H1 (cell line): ENCODE results near the gene RAB3IL1. TPM values are rescaled to one million over a fixed set of nuclear protein-coding genes. Genes with fewer than 3 reads are reported as not detected.

Experiments
- CTCF ChIA-PET: fragments of 300-600 bp; sonication (Branson Sonifier 250); formaldehyde crosslinking; loops from one replicate; lab custom pipeline; 2021; ENCODE audit not compliant: partially characterized antibody; lab: Charles Lee
- POLR2A ChIA-PET: fragments of 300-600 bp; sonication (Branson Sonifier 250); formaldehyde crosslinking; loops from one replicate; lab custom pipeline; 2021; ENCODE audit warnings: inconsistent platforms; ENCODE audit not compliant: partially characterized antibody; lab: Charles Lee
- DNase-seq, 2 experiments: peaks; one replicate each; pipeline versions ENCODE4 v3.0.0 to v3.0.0-alpha.2; 2010 to 2022; ENCODE audit warnings: low spot score in 2 of 2, low read depth in 1 of 2, mixed read lengths in 1 of 2
- FAIRE-seq: peaks from 2 replicates; lab custom pipeline; 2011; peaks lifted over from hg19 to GRCh38; lab: Jason Lieb, UNC
- H2AFZ ChIP-seq: 2 replicates; pipeline ENCODE4 v1.8.1; 2012; ENCODE audit warnings: low read length, inconsistent platforms
- H2AK5ac ChIP-seq: 2 replicates; pipeline ENCODE4 v1.6.1; 2013; ENCODE audit warnings: low read depth, low read length
- H2BK120ac ChIP-seq: replicated peaks from 2 replicates; pipeline ENCODE3; 2013; ENCODE audit warnings: low read depth, low read length, inconsistent platforms
- H2BK12ac ChIP-seq: 2 replicates; pipeline ENCODE4 v1.6.1; 2013; ENCODE audit warnings: low read depth, low read length
- H2BK15ac ChIP-seq: 2 replicates; pipeline ENCODE4 v1.6.1; 2013; ENCODE audit warnings: low read length
- H2BK20ac ChIP-seq: 2 replicates; pipeline ENCODE4 v1.6.1; 2013; ENCODE audit warnings: low read length
- H2BK5ac ChIP-seq: 2 replicates; pipeline ENCODE4 v1.6.1; 2013; ENCODE audit warnings: low read depth, low read length
- H3K14ac ChIP-seq: 2 replicates; pipeline ENCODE4 v1.6.1; 2013; ENCODE audit warnings: inconsistent platforms; ENCODE audit not compliant: insufficient read length
- H3K18ac ChIP-seq: 2 replicates; pipeline ENCODE4 v1.6.1; 2013; ENCODE audit warnings: low read length; ENCODE audit errors: extremely low read depth
- H3K23ac ChIP-seq: 2 replicates; pipeline ENCODE4 v1.6.1; 2013; ENCODE audit warnings: inconsistent platforms; ENCODE audit not compliant: insufficient read length
- H3K23me2 ChIP-seq: 2 replicates; pipeline ENCODE4 v1.6.1; 2013; ENCODE audit warnings: low read depth, low read length
- H3K27ac ChIP-seq: 2 replicates; pipeline ENCODE4 v1.6.1; 2011; ENCODE audit warnings: low read depth, low read length, inconsistent platforms
- H3K27me3 ChIP-seq, 4 experiments: replicated peaks in 1 of 4; 1 replicate in 1 of 4; 2 replicates in 3 of 4; pipeline versions ENCODE4 v1.6.1 to v1.8.1; 2011 to 2013; ENCODE audit warnings: low read length in 3 of 4, mild to moderate bottlenecking in 3 of 4, inconsistent platforms in 2 of 4, mixed read lengths in 2 of 4, moderate library complexity in 1 of 4; ENCODE audit not compliant: control insufficient read depth in 3 of 4, insufficient read depth in 3 of 4; ENCODE audit errors: extremely low read depth in 1 of 4
- H3K36me3 ChIP-seq, 4 experiments: 2 replicates each; pipeline versions ENCODE4 v1.6.1 to v1.8.1; 2011 to 2013; ENCODE audit warnings: mild to moderate bottlenecking in 4 of 4, low read length in 3 of 4, moderate library complexity in 2 of 4, control low read depth in 1 of 4, inconsistent platforms in 1 of 4; ENCODE audit not compliant: insufficient read depth in 4 of 4, control insufficient read depth in 2 of 4
- H3K4ac ChIP-seq: replicated peaks from 2 replicates; pipeline ENCODE3; 2013; ENCODE audit warnings: low read length, low read depth, mixed read lengths, inconsistent platforms; ENCODE audit not compliant: insufficient read length
- H3K4me1 ChIP-seq, 4 experiments: replicated peaks in 1 of 4; 1 replicate in 1 of 4; 2 replicates in 3 of 4; pipeline versions ENCODE4 v1.6.1 to v1.8.1; 2011 to 2013; ENCODE audit warnings: low read length in 3 of 4, inconsistent platforms in 2 of 4, mixed read lengths in 1 of 4; ENCODE audit not compliant: insufficient read depth in 4 of 4, control insufficient read depth in 3 of 4
- H3K4me2 ChIP-seq, 2 experiments: 2 replicates each; pipeline versions ENCODE4 v1.6.1 to v1.8.1; 2011 to 2013; ENCODE audit warnings: low read depth in 2 of 2, low read length in 2 of 2, control low read depth in 1 of 2, inconsistent platforms in 1 of 2, mild to moderate bottlenecking in 1 of 2; ENCODE audit not compliant: insufficient read depth in 1 of 2
- H3K4me3 ChIP-seq, 4 experiments: fragments of 200-600, 300-600 bp in 1 of 4; sonication (generic), shearing (Covaris generic), sonication (Bioruptor Twin) in 1 of 4; 2 replicates each; pipeline versions ENCODE4 v1.5.1 to v1.8.1; 2011 to 2016; ENCODE audit warnings: low read length in 4 of 4, low read depth in 3 of 4, control low read depth in 2 of 4, inconsistent platforms in 2 of 4, mild to moderate bottlenecking in 2 of 4, mixed read lengths in 1 of 4, moderate library complexity in 1 of 4; ENCODE audit not compliant: insufficient read depth in 2 of 4; ENCODE audit errors: extremely low read depth in 1 of 4
- H3K56ac ChIP-seq: replicated peaks from 2 replicates; pipeline ENCODE3; 2013; ENCODE audit warnings: low read depth, mild to moderate bottlenecking, mixed read lengths, low read length, inconsistent platforms; ENCODE audit not compliant: insufficient read length
- H3K79me1 ChIP-seq: 2 replicates; pipeline ENCODE4 v1.6.1; 2013; ENCODE audit warnings: low read depth, low read length, control low read depth
- H3K79me2 ChIP-seq, 2 experiments: 2 replicates each; pipeline versions ENCODE4 v1.6.1 to v1.8.1; 2012 to 2013; ENCODE audit warnings: low read length in 2 of 2, mild to moderate bottlenecking in 2 of 2, inconsistent platforms in 1 of 2; ENCODE audit not compliant: insufficient read depth in 2 of 2, control insufficient read depth in 1 of 2
- H3K9ac ChIP-seq, 4 experiments: replicated peaks in 1 of 4; 1 replicate in 1 of 4; 2 replicates in 3 of 4; pipeline versions ENCODE4 v1.6.1 to v1.8.1; 2011 to 2013; ENCODE audit warnings: low read depth in 3 of 4, low read length in 3 of 4, control low read depth in 2 of 4, mild to moderate bottlenecking in 2 of 4, moderate library complexity in 2 of 4, inconsistent platforms in 1 of 4; ENCODE audit errors: extremely low read depth in 1 of 4
- H3K9me3 ChIP-seq, 2 experiments: 2 replicates each; pipeline versions ENCODE4 v1.6.1 to v1.8.1; 2012 to 2013; ENCODE audit warnings: mild to moderate bottlenecking in 2 of 2, moderate library complexity in 2 of 2, control low read depth in 1 of 2, inconsistent platforms in 1 of 2, low read depth in 1 of 2, low read length in 1 of 2, mixed read lengths in 1 of 2; ENCODE audit not compliant: insufficient read depth in 2 of 2
- H4K20me1 ChIP-seq, 2 experiments: replicated peaks in 1 of 2; 2 replicates each; pipeline versions ENCODE3 to v1.8.1; 2011 to 2013; ENCODE audit warnings: inconsistent platforms in 2 of 2, low read length in 2 of 2, mild to moderate bottlenecking in 1 of 2; ENCODE audit not compliant: insufficient read depth in 2 of 2, control insufficient read depth in 1 of 2
- H4K5ac ChIP-seq: 2 replicates; pipeline ENCODE4 v1.6.1; 2013; ENCODE audit warnings: low read length, low read depth, mixed read lengths, inconsistent platforms; ENCODE audit not compliant: insufficient read length
- H4K8ac ChIP-seq: 2 replicates; pipeline ENCODE4 v1.8.0; 2013; ENCODE audit warnings: mild to moderate bottlenecking, moderate library complexity, low read length, inconsistent platforms; ENCODE audit not compliant: insufficient read depth; ENCODE audit errors: extremely low read depth
- H4K91ac ChIP-seq: replicated peaks from 2 replicates; pipeline ENCODE3; 2013; ENCODE audit warnings: low read length, mixed read lengths, inconsistent platforms; ENCODE audit not compliant: insufficient read length
- ASH2L ChIP-seq: fragments of 200-600, 300-600 bp; sonication (generic); IDR thresholded peaks from one replicate; pipeline ENCODE4 v1.7.1; 2017; ENCODE audit warnings: low read length
- CHD1 ChIP-seq: IDR thresholded peaks from 2 replicates; pipeline ENCODE4 v1.6.1; 2012; ENCODE audit warnings: low read depth, low read length, improper control_type of control experiment
- KDM4A ChIP-seq: IDR thresholded peaks from one replicate; pipeline ENCODE4 v1.7.1; 2012; ENCODE audit warnings: low read depth, mild to moderate bottlenecking, moderate library complexity, low read length, inconsistent platforms; ENCODE audit not compliant: severe bottlenecking
- POLR2AphosphoS5 ChIP-seq: IDR thresholded peaks from 2 replicates; pipeline ENCODE4 v1.6.1; 2011; ENCODE audit warnings: low read depth, low read length
- SAP30 ChIP-seq: fragments of 300-600 bp; sonication (generic); IDR thresholded peaks from 2 replicates; pipeline ENCODE4 v1.7.1; 2012; ENCODE audit warnings: low read length, moderate library complexity, mild to moderate bottlenecking, inconsistent platforms; ENCODE audit not compliant: insufficient read depth, insufficient replicate concordance
- WGBS, 2 experiments: shearing (Covaris generic) in 1 of 2; methylation state at CpG; one replicate each; pipeline versions ENCODE4 v1.1.6 to v1.1.7; 2013 to 2015; ENCODE audit warnings: low lambda C conversion rate in 2 of 2, mixed read lengths in 2 of 2, inconsistent platforms in 1 of 2, low coverage in 1 of 2, missing lambda C conversion rate in 1 of 2; ENCODE audit not compliant: insufficient replicate concordance in 2 of 2, insufficient coverage in 1 of 2, insufficient read length in 1 of 2; ENCODE audit errors: extremely low coverage in 1 of 2, missing lambda C conversion rate in 1 of 2; 5-methylcytosine and 5-hydroxymethylcytosine counted together
- polyA plus RNA-seq, 7 experiments: library from polyadenylated mRNA; depleted of rRNA in 3 of 7; stranded (reverse) in 5 of 7; unstranded in 2 of 7; fragments of >200 nt in 5 of 7; fragments of 200-250 nt in 2 of 7; gene quantifications; 1 replicate in 5 of 7; 2 replicates in 1 of 7; 4 replicates in 1 of 7; pipeline versions ENCODE4 v1.2.1 to v1.2.3, GENCODE V29; 2011 to 2013; ENCODE audit warnings: missing spikeins in 2 of 7, mixed read lengths in 2 of 7
- total RNA-seq: library from RNA; stranded (reverse); fragmentation: NEBNext Ultra II Directional; extraction: Animal tissue kit (Norgen Biotek cat#: 25700); gene quantifications from 2 replicates; pipeline ENCODE4 v1.2.1, GENCODE V29; 2021

The RAB3IL1 gene
- total and polyA plus RNA-seq, 2 of the 8 experiments (the other 6 are each of a cell fraction or from before 2014, with no cell fraction given): 6.8 to 7.9 TPM

GRCh38 chr11:61966734-61967115, 49.4 kb upstream of the RAB3IL1 start:
- H3K56ac ChIP-seq: peak overlapping the region; percentile 1
- peak overlapping the region; percentile 38; the same call in 1 of the 2 replicates for H3K18ac ChIP-seq
- H3K4me3 ChIP-seq: peak overlapping the region; percentile 89 to 97 (median 96)
- H4K5ac ChIP-seq: no peak overlapping the region
- no peaks in the 10 kb centered on the region for H3K27me3 ChIP-seq
- H3K23me2 ChIP-seq: peaks cover 12% of the 10 kb centered on the region; the same call in 1 of the 2 replicates
- ChIA-PET POLR2A (interaction anchor here (0.7 to 25.7 kb wide), 25 partner anchors 5 to 174 kb away, joined by 3 to 458 read pairs (median 8); partner anchors contain the start of genes BEST1, FEN1, FTH1 and TMEM258), CTCF (interaction anchor here (1.6 to 5.8 kb wide), 3 partner anchors 69 to 114 kb away, joined by 3 to 36 read pairs (median 30); no protein-coding TSS in a partner anchor)
- H3K9ac ChIP-seq: peak overlapping the region; percentile 67 to 95 (median 80)
- peaks cover 10 to 21% of the 10 kb centered on the region in 2 experiments for H4K20me1 ChIP-seq
- H2AFZ ChIP-seq: no peak overlapping the region
- peak; percentile 5 for TF ChIP-seq ASH2L
- no peak for TF ChIP-seq CHD1
- no peak for TF ChIP-seq KDM4A
- TF ChIP-seq SAP30: peak; percentile 69
- 0 out of 2 replicates have a peak, but pooled peaks have one; percentile 23 for TF ChIP-seq POLR2AphosphoS5
- no peak for DNase-seq
- 1% methylated on average over 13 of the region's 13 CpGs; no CpG with 5 or more reads in 1 of the 2 experiments for WGBS, 2 experiments
- H4K8ac ChIP-seq: no peak overlapping the region
- no peak overlapping the region for H2BK15ac ChIP-seq
- no peaks in the 10 kb centered on the region for H3K9me3 ChIP-seq
- H2AK5ac ChIP-seq: no peak overlapping the region
- peaks cover 9 to 17% (median 12%) of the 10 kb centered on the region in 4 experiments for H3K4me1 ChIP-seq
- peaks cover 14 to 29% (median 28%) of the 10 kb centered on the region in 4 experiments; a peak in 7 of 8 replicates for H3K36me3 ChIP-seq
- no peak overlapping the region for H2BK120ac ChIP-seq
- H2BK12ac ChIP-seq: no peak overlapping the region
- H3K4ac ChIP-seq: no peak overlapping the region
- no peak overlapping the region for H2BK20ac ChIP-seq
- no peak overlapping the region for H3K23ac ChIP-seq
- FAIRE-seq: no peak
- H3K27ac ChIP-seq: peak overlapping the region; percentile 39; the same call in 1 of the 2 replicates
- no peak overlapping the region for H2BK5ac ChIP-seq
- H4K91ac ChIP-seq: no peak overlapping the region
- peaks cover 14 to 35% of the 10 kb centered on the region in 2 experiments for H3K79me2 ChIP-seq
- peaks cover 2% of the 10 kb centered on the region for H3K79me1 ChIP-seq
- H3K14ac ChIP-seq: no peak overlapping the region
- peak overlapping the region; percentile 83 to 90 for H3K4me2 ChIP-seq
